HT1080 (cell line): ENCODE measurements around the gene SBNO2. TPM values are rescaled to one million over a fixed set of nuclear protein-coding genes. Genes with fewer than 3 reads are reported as not detected.

ENCODE experiments used
- DNase-seq: peaks from one replicate; pipeline ENCODE4 v3.0.0-alpha.2; 2015; ENCODE audit warnings: low read depth
- total RNA-seq: library from RNA; depleted of rRNA; stranded (reverse); fragments of >200 nt; shearing (Covaris generic); gene quantifications from 2 replicates; pipeline ENCODE4 v1.2.3, GENCODE V29; 2014

Gene SBNO2
- total RNA-seq, 1 experiment from 2014 or later, result 31.7 TPM

DNA sequence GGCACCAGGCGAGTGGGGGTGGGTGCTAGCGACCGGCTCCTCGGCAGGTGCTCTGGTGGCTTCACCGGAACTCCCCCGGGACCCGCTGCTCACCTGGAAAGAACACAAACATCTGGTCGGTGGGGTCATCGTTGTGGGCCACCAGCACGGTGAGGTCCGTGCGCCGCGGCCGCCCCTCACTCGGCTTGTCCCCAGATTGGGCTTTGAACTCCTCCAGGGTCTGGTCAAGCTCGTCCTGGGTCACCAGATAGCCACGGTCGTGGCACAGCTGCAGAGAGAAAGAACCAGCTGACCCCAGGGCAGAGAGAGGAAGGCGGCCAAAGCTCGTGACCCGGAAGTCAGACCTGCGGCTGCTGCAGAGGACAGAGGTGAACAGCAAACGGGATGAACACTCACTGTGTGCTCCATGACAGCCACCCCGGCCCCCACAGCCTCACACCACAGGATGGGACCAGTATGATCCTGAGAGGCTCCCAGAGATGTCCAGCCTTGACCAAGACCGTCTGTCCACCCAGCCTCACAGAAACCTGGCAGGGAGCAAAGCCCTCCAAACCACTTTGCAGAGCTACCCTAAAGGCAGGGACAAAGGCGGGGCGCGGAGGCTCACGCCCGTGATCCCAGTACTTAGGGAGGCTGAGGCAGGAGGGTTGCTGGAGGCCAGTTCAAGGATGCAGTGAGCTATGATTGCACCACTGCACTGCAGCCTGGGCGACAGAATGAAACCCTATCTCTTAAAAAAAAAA lies 80.1 kb downstream of the SBNO2 start:
- DNase-seq, result no peak

GRCh38 chr19:1093330-1093729 lies 80.7 kb downstream of the SBNO2 start:
- no peak for DNase-seq

DNA sequence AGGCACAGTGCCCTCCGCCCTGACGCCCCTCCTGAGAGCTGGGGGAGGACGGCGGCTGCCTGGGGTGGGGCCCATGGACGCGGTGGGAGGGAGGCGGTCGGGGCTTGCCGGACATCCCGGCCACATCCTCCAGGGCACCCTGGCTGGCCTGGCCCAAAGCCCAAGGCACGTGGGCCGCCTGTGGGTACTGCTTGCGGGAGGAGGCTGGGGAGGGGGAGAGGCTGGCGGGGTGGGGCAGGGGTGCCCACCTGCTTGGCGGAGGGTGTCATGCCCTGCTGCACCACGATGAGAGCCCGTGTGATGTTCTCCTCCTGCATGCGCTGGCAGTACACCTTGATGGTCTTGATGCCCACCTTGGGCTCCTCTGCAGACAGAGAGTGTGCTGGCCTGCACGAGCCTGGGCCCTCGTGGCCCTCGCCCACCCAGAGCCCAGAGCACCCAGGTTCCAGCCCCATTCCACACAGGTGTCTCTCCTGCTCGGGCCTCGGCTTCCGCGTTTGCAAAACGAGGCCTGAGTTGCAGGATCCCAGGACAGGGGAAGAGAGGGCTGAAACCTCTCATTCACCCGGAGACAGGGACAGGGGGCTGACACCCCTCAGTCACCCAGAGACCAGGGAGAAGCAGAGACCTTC lies 82.4 kb downstream of the SBNO2 start:
- no peak for DNase-seq

GRCh38 chr19:1090731-1091543 lies 83.1 kb downstream of the SBNO2 start:
- DNase-seq, result no peak

- DNase-seq, result no peak
Measured at GRCh38 chr19:1089891-1090290, 84.2 kb downstream of the SBNO2 start.

DNA sequence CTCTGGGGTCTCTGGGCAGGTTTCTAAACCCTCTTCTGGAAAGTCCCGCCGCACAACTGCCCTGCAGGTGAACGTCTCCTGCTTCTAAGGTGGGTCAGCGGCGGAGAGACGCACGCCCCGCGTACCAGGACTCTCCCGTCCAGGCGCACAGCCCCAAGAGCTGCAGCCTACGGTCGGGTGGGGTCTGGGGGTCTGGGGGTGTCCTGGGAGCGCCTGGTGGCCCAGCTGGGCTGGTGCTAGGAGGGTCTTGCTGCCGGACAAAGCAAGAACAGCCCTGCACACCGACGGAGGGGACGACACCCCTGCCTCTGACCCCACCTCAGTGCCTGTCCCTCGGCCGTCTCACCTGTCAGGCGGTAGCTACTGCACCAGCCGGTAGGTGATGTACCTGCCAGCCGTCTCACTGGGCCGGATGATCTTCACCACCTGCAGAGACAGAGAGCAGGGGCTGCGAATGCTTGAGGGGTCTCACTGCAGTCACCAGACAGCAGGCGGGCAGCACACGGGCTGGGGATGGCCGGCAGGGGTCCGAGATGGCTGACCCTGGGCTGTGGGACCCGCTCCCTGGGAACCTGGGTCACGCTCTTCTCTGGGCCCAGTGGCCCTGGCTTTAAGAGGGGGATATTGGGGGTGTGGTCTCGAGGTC lies 84.8 kb downstream of the SBNO2 start:
- DNase-seq, result no peak

GRCh38 chr19:1088416-1089010 lies 85.6 kb downstream of the SBNO2 start:
- DNase-seq, result no peak

DNA sequence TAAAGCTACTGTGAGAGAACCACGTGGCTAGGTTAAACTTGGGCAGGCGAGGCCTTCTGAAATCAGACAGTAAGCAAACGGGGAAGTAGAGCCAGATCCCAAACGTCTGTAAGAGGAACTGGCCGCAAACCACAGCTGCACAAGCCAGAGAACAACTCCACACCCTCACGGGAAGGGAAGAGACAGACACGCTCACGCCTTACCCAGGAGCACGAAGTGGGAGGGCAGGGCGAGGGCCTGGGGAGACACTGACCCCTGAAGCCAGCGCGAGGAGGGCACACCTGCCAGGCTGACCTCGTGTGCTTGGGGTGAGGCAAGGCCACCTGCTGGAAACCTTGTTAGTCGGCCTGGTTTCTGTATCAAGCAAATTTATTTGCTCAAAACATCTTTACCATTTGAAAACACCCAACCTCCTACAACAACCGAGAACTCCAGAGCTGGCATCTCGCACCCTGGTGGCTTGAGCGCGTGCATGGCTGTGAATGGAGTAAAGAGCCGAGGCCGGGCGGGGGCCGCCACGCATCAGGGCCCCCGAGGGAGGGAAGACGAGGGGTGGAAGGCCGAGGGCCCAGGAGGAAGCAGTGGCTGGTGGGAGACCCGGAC lies 86.2 kb downstream of the SBNO2 start:
- no peak for DNase-seq

DNA sequence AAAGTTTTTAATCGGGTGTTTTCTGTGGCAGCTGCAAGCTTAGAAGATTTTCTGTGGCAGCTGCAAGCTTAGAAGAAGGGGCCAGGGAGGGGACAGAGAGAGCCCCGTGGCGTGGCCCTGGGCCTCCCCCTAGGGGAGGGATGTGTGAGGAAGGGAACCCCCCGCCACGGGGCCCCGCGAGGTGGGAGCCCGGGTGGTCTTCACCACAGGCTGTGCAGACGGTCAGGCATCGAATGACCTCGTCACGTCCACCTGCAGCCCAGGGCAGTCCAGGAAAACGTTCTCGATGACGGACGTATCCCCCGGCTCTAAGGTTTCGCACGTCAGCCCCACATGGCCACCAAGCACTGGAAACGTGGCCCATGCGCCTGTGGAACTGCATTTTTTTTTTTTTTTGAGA lies 87.5 kb downstream of the SBNO2 start:
- DNase-seq, result no peak

DNA sequence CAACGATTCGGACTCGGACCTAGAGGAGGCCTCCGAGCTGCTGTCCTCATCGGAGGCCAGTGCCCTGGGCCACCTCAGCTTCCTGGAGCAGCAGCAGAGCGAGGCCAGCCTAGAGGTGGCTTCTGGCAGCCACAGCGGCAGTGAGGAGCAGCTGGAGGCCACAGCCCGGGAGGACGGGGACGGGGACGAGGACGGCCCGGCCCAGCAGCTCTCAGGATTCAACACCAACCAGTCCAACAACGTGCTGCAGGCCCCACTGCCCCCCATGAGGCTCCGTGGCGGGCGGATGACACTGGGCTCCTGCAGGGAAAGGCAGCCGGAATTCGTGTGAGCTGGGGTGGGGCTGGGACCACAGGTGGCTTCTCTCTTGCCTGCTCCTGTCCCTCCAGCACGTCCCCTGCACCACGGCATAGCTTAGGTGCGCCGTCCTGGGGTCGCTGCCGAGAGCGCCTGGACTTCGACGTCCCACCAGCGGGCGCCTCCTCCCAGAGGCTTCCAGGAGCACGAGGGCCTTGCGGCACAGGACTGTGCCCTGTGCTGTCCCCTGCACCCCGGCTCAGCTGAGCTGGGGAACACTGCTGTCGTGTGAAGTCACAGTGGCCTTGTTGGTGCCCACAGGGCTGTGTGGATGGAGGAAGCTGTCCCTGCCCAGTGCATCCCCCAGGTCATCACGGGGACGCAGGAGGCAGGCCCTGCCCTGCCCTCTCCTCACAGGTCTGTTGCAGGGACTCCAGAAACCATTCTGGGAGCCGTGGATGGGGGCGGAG lies 88.2 kb downstream of the SBNO2 start:
- no peak for DNase-seq

DNA sequence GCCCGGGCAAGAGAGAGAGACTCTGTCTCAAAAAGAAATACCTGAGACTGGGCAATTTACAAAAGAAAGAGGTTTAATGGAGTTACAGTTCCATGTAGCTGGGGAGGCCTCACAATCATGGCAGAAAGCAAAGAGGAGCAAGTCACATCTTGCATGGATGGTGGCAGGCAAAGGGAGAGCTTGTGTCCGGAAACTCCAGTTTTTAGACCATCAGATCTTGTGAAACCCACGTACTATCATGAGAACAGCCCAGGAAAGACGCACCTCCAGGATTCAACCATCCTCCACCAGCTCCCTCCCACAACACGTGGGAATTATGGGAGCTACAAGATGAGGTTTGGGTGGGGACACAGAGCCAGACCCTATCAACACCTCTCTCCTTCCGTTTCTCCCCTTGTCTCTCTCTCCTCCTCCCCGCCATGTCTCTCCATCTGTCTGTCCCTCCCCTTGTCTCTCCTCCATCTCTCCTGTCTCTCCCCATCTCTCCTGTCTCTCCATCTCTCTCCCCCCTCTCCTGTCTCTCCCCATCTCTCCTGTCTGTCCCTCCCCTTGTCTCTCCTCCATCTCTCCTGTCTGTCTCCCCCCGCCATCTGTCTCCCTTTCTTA lies 88.9 kb downstream of the SBNO2 start:
- DNase-seq, result no peak

DNA sequence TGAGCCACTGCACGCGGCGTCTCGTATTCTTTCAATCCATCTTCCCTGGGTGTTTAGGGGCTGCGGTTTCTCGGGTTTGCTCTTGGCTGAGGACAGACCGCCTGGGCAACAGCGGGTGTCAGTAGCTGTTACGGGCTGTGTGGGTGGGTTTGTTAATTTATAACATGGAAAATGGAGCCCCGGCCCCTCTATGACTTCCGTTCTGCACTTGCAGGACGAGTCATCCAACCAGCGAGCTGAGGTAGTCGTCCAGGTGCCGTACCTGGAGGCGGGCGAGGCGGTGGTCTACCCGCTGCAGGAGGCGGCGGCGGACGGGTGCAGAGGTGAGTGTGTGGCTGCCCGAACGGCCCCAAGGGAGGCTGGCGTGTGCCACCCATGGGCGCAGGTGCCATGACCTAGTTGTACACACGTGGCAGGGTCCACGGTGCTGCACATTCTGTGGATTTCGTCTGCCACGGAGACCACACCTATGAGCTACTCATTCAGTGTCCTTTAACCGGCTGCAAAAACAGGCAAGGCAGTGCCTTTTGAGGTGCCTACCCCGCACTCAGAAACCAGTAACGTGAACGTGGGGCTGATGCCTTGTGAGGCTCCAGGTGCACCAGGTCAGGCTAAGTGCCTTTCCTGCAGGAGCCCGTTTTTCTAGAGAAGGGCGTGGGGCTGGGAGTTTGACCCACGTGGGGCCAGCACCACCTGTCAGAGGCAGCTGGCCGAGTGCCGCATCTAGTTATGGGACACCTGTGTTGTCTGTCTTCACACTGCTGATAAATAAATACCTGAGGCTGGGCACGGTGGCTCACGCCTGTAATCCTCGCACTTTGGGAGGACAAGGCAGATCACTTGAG lies 89.8 kb downstream of the SBNO2 start:
- DNase-seq, result no peak

DNA sequence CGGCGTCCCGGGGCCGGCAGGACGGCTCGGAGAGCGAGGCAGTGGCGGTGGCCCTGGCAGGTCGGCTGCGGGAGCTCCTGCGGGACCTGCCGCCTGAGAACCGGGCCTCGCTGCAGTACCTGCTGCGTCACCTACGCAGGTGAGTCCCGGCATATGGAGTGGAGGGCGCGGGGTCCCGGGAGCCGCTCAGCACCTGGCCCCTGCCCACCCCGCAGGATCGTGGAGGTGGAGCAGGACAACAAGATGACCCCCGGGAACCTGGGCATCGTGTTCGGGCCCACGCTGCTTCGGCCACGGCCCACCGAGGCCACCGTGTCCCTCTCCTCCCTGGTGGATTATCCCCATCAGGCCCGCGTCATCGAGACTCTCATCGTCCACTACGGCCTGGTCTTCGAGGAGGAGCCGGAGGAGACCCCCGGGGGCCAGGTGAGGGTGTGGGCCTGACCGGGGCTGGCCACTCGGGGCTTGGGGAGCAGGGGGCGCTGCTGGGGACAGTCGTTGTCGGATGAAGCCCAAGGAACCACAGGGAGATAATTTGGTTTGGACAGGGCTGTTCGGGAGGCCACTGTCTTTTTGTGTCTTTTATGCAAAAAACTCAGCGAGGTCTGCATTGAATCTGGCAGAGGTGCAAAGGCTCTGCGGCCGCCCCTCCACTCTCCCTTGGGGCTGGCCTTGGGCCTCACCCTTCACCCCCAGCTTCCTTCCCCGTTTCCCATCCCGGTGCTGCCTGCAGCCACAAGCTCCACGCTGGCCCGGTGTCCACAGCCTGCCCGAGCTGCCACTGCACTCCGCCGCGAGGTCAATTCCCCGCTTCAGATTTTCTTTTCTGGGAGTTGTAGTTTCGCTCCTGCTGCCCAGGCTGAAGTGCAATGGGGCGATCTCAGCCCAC lies 90.9 kb downstream of the SBNO2 start:
- no peak for DNase-seq

GRCh38 chr19:1082165-1082927 lies 91.7 kb downstream of the SBNO2 start:
- DNase-seq, result no peak

DNA sequence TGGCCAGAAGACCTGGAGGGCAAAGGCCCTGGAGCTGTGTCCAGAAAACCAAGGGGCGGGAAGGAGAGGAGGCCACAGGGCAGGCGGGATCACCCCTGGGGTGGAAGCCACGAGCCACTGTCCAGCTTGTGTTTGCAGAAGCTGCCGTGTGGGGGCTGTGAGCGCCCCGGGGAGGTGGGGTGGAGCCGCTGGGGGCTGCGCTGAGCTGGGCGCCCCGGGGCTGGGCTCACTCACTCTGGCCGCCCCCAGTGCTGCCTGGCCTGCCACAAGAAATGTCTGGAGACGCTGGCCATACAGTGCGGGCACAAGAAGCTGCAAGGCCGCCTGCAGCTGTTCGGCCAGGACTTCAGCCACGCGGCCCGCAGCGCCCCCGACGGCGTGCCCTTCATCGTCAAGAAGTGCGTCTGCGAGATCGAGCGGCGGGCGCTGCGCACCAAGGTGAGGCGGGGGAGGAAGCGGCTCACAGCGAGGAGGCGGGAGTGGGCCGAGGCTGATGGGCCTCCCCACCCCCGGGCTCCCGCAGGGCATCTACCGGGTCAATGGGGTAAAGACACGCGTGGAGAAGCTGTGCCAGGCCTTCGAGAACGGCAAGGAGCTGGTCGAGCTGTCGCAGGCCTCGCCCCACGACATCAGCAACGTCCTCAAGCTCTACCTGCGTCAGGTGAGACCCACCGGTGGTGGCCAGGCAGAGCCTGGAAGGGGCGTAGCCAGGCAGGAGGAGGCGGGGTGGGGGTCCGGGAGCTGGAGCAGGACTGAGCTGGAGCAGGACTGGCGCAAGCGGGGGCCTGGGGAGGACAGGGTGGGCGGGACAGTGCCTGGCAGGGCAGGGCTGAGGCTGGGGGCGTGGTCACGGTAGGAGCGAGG lies 92.5 kb downstream of the SBNO2 start:
- no peak for DNase-seq
